Stimulated activated naive CD8-positive, alpha-beta T cell treated with anti-CD3 and anti-CD28 coated beads, Interleukin-15, Interleukin-2, amounts not matched to agents 100 U/mL and 50 U/mL, for 24 hours (primary cell): ENCODE results near the gene BARX1.
"Not testable (repeated sequence)": the region's sequence is repeated elsewhere in the genome, so short reads cannot be mapped to it uniquely, and the experiment has no call there.

Source experiments
- ATAC-seq: fragments of 150-1000 bp; cut with Tn5 transposase; one replicate; pipeline ENCODE4 v1.10.0; 2021
- DNase-seq: peaks from one replicate; pipeline ENCODE4 v3.0.0; 2021

The BARX1 gene

DNA sequence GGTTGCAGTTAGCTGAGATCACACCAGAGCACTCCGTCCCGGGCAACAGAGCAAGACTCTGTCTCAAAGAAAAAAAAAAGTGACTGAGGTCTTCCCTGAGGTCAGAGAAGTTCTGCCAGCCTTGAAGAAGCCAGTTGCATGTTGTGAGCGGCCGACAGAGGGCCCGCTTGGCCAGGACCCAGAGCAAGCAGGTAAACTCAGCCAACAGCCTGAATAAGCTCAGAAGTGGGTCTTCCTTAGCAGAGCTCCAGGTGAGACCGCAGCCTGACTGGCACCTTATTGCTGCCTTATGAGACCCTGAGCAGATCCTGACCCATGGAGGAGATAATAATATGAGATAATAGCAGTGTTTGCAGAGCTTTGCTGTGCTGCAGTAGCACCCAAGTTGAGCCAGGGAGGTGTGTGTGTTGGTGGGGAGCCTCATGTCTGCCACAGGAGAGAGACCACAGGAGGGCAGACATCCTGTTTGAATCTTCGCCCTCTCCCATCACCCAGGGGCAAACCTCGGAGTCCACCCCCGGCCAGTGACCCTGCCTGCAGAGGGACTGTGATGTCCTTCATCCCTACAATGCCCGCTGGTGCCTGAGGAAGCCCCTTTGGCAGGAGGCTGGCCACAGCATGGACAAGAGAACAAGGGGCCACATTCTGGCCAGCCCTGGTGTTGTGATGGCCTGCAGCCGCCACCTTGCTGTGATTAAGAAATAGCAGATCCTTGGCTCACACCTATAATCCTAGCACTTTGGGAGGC is 10.8 kb upstream of the BARX1 start:
- ATAC-seq (no peak), DNase-seq (no peak)

DNA sequence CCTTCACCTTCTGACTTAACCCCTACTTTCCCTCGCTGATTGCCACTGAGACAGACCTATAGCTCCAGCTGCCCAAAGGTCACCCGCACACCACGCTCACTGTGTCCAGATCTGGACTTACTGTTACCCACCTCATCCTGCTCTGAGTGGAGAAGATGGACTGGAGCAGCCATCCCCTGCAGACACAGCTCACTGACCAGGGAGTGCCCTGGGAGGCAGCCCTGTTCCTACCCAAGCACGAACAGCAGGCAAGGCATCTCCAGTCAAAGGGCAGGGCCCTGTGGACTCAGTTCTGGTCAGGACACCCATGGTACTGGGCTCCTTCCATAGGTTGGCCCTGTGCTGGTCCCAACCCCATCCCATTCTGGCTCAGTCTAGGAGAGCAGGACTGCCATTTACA is 9.5 kb upstream of the BARX1 start:
- no peak for DNase-seq
- ATAC-seq: no peak

DNA sequence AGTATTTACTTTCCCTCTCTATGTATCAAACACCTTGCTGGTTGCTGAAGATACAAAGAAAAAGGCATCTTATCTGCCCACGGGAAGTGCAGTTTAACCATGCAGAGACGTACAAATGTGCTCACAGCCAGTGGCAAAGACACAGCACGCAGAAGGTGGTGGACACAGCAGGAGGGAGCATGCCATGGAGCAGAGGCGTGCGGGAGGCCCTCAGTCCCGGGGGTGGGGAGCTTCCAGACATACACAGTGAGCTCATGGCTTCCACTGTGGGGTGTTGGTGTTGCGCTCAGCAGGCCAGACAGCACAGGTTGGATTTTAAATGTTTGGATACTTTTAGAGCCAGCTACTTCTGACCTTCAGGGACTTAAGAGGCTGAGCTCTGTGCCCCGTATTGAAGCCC is 8.8 kb upstream of the BARX1 start:
- DNase-seq (no peak), ATAC-seq (no peak)

DNA sequence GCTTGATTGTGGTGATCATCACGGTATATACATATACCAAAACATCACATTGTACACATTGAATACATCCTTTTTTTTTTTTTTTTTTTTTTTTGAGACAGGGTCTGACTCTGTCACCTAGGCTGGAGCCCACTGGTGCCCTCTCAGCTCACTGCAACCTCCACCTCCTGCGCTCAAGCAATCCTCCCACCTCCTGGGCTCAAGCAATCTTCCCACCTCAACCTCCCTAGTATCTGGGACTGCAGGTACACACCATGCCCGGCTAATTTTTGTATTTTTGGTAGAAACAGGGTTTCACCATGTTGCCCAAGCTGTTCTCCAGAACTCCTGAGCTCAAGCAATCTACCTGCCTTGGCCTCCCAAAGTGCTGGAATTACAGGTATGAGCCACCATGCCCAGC is 8.3 kb upstream of the BARX1 start:
- not testable (repeated sequence) for ATAC-seq, DNase-seq

DNA sequence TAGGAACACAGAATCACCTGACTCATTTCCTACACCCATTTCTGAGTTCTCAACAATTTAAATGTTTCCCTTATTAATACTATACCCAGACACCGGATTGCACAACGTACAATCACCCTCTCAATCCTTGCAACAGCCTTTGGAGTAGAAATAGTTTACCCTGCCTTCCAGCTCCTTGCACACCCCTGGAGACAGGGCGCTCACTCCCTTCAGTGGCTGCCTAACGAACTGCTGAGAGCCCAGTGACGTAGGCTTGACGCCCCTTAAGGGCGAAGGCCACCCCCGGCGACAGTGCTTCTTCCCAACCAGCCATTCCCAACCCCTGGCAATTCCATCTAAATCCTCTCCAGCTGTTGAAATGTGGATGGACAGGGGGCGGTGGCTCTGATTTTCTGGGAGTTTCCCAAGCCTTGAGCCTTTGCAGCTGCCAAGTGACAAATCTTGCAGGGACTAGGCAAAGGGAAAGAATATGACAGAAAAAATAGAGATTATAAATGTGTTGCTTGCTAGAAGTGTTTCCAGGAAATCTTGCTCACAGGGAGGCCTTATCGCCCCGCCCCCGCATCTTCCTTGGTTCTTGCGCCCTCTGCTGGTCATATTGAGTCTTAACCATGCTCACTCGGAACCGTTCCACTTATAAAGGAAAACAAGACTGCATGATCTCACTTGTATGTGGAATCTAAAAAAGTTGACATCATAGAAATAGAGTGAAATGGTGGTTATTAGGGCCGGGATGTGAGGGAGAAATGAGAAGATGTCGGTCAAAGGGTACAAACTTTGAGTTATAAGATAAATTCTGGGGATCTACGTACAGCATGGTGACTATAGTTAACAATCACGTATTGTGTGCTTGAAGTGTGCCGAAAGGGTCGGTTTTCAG is 7.6 kb upstream of the BARX1 start:
- peak; percentile 53 for ATAC-seq
- peak; percentile 78 for DNase-seq

DNA sequence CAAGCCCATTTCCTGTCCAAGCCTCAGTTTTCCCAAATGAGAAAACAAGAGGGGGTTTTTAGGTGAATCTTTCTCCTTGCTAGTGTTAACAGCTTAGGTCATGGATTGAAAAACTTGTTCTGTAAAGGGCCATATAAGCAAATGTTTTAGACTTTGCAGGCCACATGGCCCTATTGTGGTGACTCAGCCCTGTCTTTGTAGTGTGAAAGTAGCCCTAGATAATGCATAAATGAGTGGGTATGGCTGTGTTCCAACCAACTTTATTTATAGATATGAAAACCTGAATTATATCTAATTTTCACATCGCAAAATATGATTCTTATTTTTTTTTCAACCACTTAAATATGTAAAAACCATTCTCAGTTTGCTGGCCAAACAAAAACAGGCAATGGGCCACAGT is 6.9 kb upstream of the BARX1 start:
- ATAC-seq: no peak
- DNase-seq: no peak

DNA sequence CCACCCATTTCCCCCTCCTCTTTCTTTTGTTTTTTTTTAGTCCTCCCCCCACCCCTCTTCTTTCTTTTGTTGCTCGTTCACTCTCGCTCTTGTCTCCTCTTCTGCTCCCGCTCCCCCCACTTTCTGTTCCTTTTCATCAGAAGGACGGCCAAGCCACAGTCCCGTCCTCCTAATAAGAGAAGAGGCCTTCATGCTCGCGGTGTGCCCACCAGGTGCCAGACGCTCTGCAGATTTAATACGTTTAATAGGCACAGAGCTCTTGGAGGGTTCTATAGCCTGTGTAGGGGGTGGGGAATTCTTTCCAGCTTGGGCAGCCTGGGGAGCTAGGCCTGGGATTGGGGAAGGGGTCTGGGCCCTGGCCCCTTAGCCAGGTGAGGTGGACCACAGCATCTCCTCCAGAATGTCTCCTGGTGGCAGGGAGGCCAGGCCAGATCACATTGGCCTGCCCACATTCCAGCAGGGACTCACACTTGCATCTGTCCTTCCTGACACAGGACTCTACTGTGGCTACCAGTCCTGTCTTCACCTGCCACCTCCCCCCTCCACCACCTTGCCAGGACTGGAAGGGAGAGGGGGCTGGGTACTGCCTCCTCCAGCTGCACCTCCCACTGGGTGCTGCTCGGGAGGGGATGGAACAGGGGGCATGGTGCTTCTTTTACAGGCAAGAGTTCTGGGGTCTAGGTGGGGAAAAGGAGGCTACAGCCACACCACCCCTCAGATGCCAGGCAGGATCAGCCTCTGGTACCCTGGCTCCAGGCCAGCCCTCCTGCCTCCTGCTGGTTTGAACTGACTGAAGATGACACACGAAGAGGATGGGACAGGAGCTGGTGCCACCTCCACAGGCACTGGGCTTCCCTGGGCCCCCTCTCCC is 6.1 kb upstream of the BARX1 start:
- DNase-seq: no peak
- no peak for ATAC-seq

DNA sequence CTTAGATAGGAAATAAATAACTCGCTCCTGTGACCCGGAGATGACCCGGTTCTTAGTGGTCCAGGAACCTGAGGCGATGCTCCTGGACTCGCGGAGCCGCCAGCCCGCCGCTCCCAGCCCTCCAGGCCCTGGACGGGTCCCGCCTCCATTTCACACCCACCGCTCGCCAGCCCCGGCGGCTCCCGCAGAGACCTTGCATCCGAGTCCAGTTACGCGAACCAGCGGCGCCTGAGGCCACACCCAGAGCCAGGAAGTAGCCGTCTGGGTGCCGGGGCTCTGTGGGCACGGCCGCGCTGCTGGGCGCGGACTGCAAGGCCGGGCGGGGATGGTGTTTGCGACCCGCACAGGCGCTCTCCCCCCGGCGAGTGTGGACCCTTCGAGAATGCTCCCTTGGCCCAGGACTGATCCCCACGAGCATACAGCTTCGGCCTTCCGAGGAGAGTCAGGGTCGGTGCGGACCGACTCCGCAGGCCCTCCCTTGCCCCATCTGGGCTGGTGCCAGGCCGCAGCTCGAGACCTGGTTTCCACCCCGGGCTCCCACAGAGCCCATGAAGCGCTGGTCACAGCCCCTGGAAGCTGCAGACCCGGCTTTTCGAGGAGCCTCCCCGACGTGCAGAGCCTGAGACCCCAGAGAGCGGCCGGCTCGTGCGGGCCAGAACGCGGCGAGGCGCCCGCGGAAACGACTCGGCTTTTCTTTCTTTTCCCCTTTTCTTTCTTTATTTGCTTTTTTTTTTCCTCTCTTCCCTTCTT is 5.2 kb upstream of the BARX1 start:
- no peak for ATAC-seq
- no peak for DNase-seq

DNA sequence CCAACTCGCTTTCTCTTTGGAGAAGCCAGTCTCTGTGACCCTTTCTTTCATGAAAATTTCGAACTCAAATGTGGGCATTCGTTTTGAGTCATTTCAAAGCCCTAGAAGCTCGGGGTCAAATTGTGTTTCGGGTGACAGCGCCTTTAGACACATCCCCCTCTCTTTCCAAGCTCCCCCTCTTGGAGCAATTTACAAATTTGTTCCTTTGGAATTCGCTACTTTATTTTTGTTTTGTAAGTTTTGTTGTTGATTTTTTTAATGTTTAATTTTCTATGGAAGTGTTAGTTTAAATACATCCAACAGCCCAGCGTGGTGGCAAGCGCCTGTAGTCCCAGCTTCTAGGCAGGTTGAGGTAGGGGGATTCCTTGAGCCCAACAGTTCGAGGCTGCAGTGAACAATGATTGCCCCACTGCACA is 4.6 kb upstream of the BARX1 start:
- no peak for ATAC-seq
- DNase-seq: no peak

DNA sequence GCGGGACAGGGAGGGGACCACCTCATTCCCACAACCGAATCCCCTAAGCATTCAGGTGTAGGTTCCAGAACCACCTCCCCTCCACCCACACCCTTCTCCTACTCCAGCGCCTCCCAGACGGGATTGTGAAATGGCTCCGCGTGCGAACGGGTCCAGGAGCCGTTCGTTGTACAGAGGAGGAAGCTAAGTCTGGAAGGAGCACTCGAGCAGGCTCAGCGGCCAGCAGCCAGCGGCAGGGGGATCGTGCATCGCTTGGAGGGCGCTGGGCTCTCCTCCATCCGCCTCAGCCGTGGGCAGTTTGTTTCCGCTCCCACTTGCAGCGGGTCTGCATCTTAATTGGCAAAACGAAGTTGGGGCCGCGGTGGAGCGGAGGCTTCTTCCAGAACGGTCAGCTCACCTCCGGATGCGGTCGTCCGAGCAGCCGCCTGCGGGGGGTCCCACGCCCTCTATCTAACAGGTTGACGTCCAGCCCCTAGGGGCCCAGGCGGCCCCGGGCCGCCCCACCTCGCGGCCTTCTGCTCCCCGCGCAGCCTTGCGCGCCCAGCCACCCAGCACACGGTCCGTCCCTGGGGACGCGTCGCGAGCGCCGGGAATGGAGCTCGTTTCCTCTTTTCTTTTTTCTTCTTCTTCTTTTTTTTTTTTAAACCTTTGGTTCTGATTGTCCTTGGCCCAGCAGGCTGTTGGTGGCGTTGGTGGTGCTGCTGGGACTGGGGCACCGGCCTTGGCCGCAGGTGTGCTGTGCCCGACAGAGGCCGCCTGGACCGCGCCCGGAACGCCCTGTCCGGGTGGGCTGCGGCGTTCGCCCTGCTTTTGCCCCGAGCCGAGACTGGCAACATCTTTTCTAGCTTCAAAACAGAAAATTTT is 3.9 kb upstream of the BARX1 start:
- DNase-seq: no peak
- ATAC-seq: no peak

DNA sequence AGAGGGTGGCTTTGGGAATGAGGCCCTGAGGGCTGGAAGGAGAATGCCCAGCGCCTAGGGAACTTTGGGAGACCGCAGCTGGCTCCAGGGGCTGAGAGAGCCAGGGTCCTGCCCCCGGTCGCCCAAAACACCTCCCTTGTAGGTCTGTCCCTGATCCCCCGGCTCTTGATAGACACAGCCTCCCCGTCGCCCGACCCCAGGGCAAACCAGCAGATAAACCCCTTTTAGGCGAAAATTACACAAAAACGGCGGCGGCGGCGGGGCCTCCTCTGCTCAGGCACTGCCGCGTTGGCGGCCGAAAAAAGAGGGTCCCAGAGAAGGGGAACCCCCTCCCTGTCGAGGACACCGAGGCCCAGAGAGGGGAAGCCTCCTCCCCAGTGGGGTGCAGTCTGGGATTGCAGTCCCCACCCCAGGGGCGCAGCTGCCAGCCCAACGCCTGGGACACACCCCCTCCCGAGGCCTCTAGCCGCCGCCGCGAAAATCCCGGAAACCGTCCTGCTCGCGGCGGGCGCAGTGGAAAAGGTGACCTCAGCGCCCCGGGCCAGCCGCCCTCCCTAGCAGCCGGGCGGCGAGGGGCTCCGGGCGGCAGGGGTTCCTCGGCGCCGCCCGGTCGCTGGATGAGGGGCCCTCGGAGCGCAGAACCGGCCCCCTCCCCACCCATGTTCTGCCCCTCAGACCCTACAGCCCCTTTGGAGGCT is 3.1 kb upstream of the BARX1 start:
- ATAC-seq: peak; percentile 48
- DNase-seq: peak; percentile 59

DNA sequence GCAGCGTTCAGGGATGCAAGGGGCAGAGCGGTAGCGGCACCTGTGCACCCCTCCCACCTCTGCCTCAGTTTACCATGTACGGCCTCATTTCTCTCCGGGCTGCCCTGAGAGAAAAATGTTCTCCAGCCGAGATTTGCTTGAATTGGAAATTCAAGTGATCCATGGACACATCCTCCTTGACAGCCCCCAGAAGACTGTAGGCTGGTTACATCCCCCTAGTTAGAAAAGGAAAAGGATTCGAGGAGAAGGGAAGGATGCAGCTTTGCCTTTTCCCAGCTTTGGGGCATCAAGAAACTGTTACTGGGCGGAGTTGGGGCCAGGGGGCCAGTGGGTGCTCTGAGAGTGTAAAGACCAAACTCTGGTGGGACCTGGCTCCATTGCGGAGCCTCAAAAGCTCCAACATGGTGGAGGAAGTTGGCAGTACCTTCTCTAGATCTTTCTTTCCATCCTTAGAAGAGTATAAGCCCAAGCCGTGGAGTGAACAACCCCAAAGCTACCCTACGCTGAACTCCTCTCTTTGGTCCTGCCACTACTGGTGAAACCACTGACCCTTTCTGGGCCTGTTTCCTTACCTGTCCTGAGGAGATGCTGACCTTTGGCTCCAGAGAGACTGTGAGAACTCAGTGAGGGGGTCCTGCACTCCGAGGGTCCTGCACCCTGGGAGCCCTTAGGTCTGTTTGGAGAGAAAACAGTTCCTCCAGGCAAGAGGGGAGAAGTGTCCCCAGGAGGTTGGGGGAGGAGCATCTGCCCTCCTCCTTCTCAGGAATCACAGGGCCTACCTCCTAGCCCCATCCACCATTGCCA is 1.0 kb upstream of the BARX1 start:
- ATAC-seq (no peak), DNase-seq (no peak)

DNA sequence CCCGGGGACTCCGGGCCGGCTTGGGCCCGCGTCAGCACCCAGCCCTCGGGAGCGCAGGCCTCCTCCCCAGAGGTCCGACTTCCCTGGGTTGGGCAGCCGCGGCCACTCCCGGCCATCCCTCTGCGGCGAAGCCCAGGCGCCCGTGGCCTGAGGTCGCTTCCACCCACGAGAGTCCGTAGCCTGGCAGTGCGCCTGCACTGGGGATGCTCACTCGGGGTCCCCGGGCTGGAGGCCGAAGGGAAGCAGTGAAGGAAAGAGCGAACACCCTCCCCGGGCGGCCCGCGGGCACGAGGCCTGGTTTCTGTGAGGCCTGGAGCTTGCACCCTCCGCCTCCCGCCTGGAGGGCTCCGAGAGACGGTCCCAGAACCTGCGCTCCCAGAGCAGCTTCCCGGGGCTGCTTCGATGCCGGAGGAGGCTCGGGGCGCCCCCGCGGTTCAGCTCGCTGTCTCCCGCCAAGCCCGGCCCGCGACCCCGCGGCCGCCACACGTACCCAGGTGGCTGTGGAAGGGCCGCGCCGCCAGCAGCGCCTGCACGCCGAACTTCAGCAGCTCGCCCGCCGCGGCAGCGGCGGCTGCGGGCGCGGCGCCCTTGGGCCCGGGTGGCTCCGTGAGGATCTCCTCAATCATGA is 607 bp downstream of the BARX1 start:
- DNase-seq (no peak), ATAC-seq (no peak)

DNA sequence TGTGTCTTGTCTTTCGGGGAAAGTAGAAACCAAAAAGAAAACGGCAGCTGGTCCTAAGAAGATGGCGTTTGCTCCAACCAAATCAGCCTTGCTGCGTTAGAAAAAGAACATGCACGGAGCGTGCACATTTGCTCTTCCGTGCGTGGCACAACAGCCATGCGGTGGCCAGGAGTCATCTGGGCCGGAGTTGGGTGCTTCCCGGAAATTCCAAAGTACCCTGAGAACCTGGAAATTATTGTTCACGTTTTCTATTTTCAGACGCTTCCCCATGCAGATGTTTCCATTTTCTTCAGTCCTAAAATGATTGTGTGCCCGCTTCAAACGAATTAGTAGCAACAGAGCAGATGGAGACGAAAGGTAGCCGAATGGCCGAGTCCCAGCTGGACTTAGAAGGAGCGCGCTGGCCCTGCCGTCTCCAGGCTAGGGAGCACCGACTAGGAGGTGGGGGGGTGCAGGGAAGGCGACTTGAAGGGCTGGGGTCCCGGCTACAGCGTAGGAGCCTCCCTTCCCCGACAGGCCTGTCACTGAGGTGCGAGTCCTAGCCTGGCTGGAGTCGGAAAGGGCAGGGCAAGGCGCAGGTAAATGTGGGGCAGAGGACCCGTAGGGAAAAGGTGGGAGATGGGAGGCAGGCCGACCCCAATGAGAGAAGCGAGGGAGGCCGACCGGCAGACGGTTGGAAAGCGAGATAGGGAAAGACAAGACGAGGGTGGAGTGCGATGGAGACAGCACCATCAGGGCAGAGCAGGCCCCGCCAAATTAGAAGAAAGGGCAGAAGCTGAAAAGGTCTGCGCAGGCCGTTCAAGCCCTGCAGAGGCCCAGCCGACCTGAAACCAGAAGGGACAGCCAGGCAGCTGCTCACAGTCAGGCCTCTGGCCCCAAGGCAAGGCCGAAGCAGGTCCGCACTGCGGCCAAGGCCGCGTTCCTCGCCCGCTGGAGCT is 1.4 kb downstream of the BARX1 start:
- ATAC-seq: no peak
- DNase-seq: no peak

DNA sequence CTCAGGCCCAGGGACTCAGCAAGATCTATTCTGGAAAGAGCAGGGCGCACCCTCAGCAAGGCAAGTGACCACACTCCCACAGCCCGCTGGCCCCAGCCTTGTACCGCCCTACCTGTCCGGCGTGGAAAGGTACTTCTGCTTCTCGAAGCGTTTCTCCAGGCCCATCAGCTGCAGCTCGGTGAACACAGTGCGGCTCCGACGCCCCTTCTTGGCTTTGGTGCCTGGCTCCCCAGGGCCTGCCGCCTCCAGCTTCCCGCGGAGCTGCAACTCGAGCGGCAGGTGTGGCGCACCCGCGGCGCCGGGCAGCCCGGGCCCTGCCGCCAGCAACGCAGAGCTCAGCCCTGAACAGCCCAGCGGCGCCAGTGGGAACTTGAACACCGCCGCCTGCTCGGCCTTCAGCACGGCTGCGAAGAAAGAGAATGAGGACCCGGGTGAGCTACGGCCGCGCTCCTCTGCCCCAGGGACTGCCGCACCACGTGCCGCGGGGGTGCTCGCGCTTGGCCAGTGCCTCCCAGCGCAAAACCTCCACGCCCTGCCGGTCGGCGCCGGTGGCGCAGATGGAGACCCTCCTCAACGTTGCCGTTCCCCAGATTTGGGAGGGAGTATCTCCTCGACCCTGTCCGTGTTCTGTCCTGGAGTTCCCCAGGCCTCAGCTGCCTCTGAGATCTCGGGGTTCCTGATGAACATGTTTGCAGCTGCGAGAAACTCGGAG is 2.2 kb downstream of the BARX1 start:
- DNase-seq (no peak), ATAC-seq (no peak)

DNA sequence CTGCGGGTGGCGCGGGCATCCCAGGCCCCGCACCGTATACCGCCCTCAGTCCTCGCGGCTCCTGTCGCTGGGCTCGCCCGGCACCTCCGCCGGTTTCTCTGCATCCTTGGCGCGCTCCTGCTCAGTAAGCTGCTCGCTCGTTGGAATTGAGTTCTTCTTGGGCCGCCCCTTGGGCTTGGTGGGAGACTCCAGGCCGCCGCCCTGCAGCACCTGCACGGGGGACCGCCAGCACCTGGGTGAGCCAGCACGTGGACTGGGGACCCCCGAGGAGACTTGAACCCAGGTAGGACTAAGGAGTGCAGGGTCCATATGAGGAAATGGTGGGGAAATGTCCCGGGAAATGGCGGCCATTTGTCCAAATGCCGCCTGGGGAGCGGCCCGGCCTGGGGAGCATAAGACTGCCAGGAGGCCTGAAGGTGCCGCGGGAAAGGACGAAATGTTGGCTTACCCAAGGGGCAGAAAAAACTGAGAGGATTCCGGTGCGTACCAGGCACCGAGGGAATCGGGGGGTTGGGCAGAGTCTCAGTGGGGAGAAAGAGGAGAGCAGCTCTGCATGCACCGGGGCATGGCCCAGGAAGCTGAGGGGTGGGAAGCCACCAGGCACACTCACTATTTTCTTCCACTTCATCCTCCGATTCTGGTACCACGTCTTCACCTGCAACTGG is 2.9 kb downstream of the BARX1 start:
- ATAC-seq: no peak
- no peak for DNase-seq
